Lung (tissue), 12 donors: ENCODE results near the gene CD200R1L. TPM values are rescaled to one million over a fixed set of nuclear protein-coding genes. Genes with fewer than 3 reads are reported as not detected.

Experiments used
- ATAC-seq: fragments of 200-7000 bp; cut with Tn5 transposase; one replicate; pipeline ENCODE4 v1.9.1; 2020; ENCODE audit warnings: moderate number of reproducible peaks; ENCODE audit not compliant: insufficient read depth, low FRiP score
- DNase-seq, 3 donors: peaks; one replicate each; pipeline ENCODE4 v3.0.0-alpha.2; 2013 to 2017
- H3K27ac ChIP-seq, 2 donors: one replicate each; pipeline ENCODE4 v1.5.1; 2013; ENCODE audit warnings: mild to moderate bottlenecking in 2 of 2, moderate library complexity in 2 of 2, control low read depth in 1 of 2, inconsistent platforms in 1 of 2, low read depth in 1 of 2, low read length in 1 of 2
- H3K27me3 ChIP-seq, 3 donors: one replicate each; pipeline ENCODE4 v1.5.1; 2013; ENCODE audit warnings: low read length in 2 of 3; ENCODE audit not compliant: control insufficient read depth in 3 of 3, insufficient read depth in 3 of 3
- H3K36me3 ChIP-seq, 4 donors: one replicate each; pipeline ENCODE4 v1.5.1; 2013; ENCODE audit warnings: low read length in 4 of 4, mild to moderate bottlenecking in 1 of 4, moderate library complexity in 1 of 4; ENCODE audit not compliant: control insufficient read depth in 4 of 4, insufficient read depth in 4 of 4
- H3K4me1 ChIP-seq, 5 donors: one replicate each; pipeline ENCODE4 v1.5.1; 2013; ENCODE audit warnings: low read length in 5 of 5, mild to moderate bottlenecking in 2 of 5, moderate library complexity in 1 of 5; ENCODE audit not compliant: control insufficient read depth in 5 of 5, insufficient read depth in 5 of 5
- H3K4me3 ChIP-seq: one replicate; pipeline ENCODE4 v1.5.1; 2013; ENCODE audit warnings: mild to moderate bottlenecking, control low read depth, moderate library complexity
- H3K9ac ChIP-seq, 2 donors: one replicate each; pipeline ENCODE4 v1.5.1; 2013; ENCODE audit warnings: low read length in 2 of 2, control low read depth in 1 of 2; ENCODE audit not compliant: insufficient read depth in 1 of 2
- H3K9me3 ChIP-seq, 4 donors: one replicate each; pipeline ENCODE4 v1.5.1; 2013; ENCODE audit warnings: low read length in 3 of 4, mild to moderate bottlenecking in 1 of 4, moderate library complexity in 1 of 4; ENCODE audit not compliant: control insufficient read depth in 4 of 4, insufficient read depth in 3 of 4
- CTCF ChIP-seq: IDR thresholded peaks from 2 replicates; pipeline ENCODE4 v1.5.1; 2012; ENCODE audit warnings: mild to moderate bottlenecking; ENCODE audit errors: control extremely low read depth, extremely low read depth
- WGBS, 2 donors: extraction: QIAGEN DNeasy Blood & Tissue Kit; methylation state at CpG; one replicate each; pipeline ENCODE4 v1.1.7; 2013; 5-methylcytosine and 5-hydroxymethylcytosine counted together
- polyA plus RNA-seq, 2 donors: library from polyadenylated mRNA; stranded (reverse); fragments of 200-250 nt; gene quantifications; one replicate each; pipeline ENCODE4 v1.2.1, GENCODE V29; 2013
- total RNA-seq, 2 donors: library from RNA; depleted of rRNA in 1 of 2; stranded (reverse); fragments of >200 nt in 1 of 2; gene quantifications; one replicate each; pipeline ENCODE4 v1.2.1, GENCODE V29; 2014 to 2021
- donor health status: control.
- donor health status: control.
- donor health status: Bipolar disorder and iron deficiency.
- donor health status: healthy.
- donor health status: DM: yes; HTN: yes; CAD: no.

The CD200R1L gene
- total and polyA plus RNA-seq, 4 donors: not detected

- TF ChIP-seq CTCF: no peak
- WGBS, 2 donors: 56 to 93% methylated on average over 2 of the region's 2 CpGs
- H3K27ac ChIP-seq: no peak overlapping the region
These were observed 19.1 kb upstream of the CD200R1L start for GRCh38 chr3:112865757-112866156.

GRCh38 chr3:112860898-112861297, 14.2 kb upstream of the CD200R1L start:
- no peak for DNase-seq
- ATAC-seq: no peak

More at GRCh38 chr3:112865757-112866156, 19.1 kb upstream of the CD200R1L start:
- H3K27me3 ChIP-seq: no peaks in the 10 kb centered on the region
- no peaks in the 10 kb centered on the region for H3K4me1 ChIP-seq
- peaks cover 0 to 7% (median 1%) of the 10 kb centered on the region in 4 donors for H3K9me3 ChIP-seq
- no peak overlapping the region for H3K4me3 ChIP-seq
- DNase-seq: no peak
- no peaks in the 10 kb centered on the region for H3K36me3 ChIP-seq
- H3K9ac ChIP-seq: no peak overlapping the region
- ATAC-seq: no peak

GRCh38 chr3:112858410-112859069, 11.9 kb upstream of the CD200R1L start:
- Histone ChIP-seq H3K9ac (no peak overlapping the region), H3K27me3 (no peaks in the 10 kb centered on the region), H3K4me3 (no peak overlapping the region), H3K9me3 (no peaks in the 10 kb centered on the region), H3K27ac (no peak overlapping the region), H3K36me3 (no peaks in the 10 kb centered on the region), H3K4me1 (no peaks in the 10 kb centered on the region)
- no peak for TF ChIP-seq CTCF
- ATAC-seq (peak; percentile 62), DNase-seq (no peak)
- 28 to 53% methylated on average over 2 of the region's 2 CpGs for WGBS, 2 donors

More at GRCh38 chr3:112860898-112861297, 14.2 kb upstream of the CD200R1L start:
- Histone ChIP-seq H3K27me3 (no peaks in the 10 kb centered on the region), H3K27ac (no peak overlapping the region), H3K9me3 (peaks cover 0 to under 1% (median 0%) of the 10 kb centered on the region in 4 donors), H3K9ac (no peak overlapping the region), H3K36me3 (no peaks in the 10 kb centered on the region), H3K4me1 (no peaks in the 10 kb centered on the region), H3K4me3 (no peak overlapping the region)
- TF ChIP-seq CTCF: no peak

GRCh38 chr3:112857526-112857925, 10.9 kb upstream of the CD200R1L start:
- Histone ChIP-seq H3K27me3 (no peaks in the 10 kb centered on the region), H3K9me3 (peaks cover 0 to under 1% (median 0%) of the 10 kb centered on the region in 4 donors), H3K9ac (no peak overlapping the region), H3K4me1 (no peaks in the 10 kb centered on the region), H3K36me3 (no peaks in the 10 kb centered on the region), H3K27ac (no peak overlapping the region), H3K4me3 (no peak overlapping the region)
- DNase-seq (no peak), ATAC-seq (no peak)
- no peak for TF ChIP-seq CTCF
